ENCODE data around the gene SPATA6. TPM values are rescaled to one million over a fixed set of nuclear protein-coding genes. Genes with fewer than 3 reads are reported as not detected.

The SPATA6 gene
- total RNA-seq, 1 experiment from 2014 or later = 4.2 TPM

DNA sequence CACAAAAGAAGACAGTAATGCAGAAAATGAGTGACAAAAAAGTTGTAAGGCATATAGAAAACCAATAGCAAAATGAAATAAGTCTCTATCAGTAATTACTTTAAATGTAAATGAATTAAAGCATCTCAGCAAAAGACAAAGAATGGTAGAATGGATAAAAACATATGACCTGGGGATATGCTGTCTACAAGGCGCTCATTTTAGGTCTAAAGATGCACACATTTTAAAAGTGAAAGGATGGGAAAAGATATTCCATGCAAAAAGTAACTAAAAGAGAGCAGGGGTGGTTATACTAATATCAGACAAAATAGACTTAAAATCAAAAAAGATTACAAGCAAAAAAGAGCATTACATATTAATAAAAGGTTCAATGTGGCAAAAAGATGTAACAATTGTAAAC is 41.2 kb downstream of the SPATA6 start:
- H3K4me3 Mint-ChIP-seq (ENCODE audit: unreplicated experiment) = no peak overlapping the region
- H3K36me3 Mint-ChIP-seq (ENCODE audit: insufficient read depth, unreplicated experiment) = peaks cover 6% of the 10 kb centered on the region
- TF ChIP-seq, protein P1, sequence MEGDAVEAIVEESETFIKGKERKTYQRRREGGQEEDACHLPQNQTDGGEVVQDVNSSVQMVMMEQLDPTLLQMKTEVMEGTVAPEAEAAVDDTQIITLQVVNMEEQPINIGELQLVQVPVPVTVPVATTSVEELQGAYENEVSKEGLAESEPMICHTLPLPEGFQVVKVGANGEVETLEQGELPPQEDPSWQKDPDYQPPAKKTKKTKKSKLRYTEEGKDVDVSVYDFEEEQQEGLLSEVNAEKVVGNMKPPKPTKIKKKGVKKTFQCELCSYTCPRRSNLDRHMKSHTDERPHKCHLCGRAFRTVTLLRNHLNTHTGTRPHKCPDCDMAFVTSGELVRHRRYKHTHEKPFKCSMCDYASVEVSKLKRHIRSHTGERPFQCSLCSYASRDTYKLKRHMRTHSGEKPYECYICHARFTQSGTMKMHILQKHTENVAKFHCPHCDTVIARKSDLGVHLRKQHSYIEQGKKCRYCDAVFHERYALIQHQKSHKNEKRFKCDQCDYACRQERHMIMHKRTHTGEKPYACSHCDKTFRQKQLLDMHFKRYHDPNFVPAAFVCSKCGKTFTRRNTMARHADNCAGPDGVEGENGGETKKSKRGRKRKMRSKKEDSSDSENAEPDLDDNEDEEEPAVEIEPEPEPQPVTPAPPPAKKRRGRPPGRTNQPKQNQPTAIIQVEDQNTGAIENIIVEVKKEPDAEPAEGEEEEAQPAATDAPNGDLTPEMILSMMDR (IDR thresholded peaks at IDR 0.05; ENCODE audit: unreplicated experiment) = no peak
- H3K27ac Mint-ChIP-seq (ENCODE audit: low read depth, unreplicated experiment) = no peak overlapping the region
- H3K4me1 Mint-ChIP-seq (ENCODE audit: insufficient read depth, unreplicated experiment) = peaks cover 21% of the 10 kb centered on the region
- BruUV-seq (replicated peaks) = no TSS peak
- DNase-seq (ENCODE audit: unreplicated experiment) = no peak
- ChIA-PET POLR2A (no interaction called here), CTCF (no interaction called here)
- intact Hi-C loops (cut with micrococcal nuclease) = no loop called here
- no peaks in the 10 kb centered on the region for H3K27me3 Mint-ChIP-seq (ENCODE audit: insufficient read depth, unreplicated experiment)
- no peaks in the 10 kb centered on the region for H3K9me3 Mint-ChIP-seq (ENCODE audit: unreplicated experiment)

DNA sequence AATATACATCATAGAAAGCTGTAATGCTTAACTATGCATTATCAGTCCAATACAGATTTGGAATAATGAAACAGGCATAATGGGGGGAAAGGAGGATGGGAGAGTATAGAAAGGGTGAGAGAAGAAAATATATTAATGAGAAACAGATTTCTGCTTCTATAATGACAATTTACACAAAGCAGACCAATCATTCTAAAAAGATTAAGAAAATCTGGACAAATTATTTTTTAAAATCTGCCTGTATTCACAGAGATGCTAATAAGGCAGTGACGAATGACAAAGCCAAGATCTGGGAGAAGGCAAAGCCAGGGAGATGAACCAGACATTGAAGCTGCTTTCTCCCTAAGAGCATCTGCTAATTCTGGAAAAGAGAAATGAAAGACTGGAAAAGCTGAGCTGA is 50.0 kb downstream of the SPATA6 start:
- ChIA-PET POLR2A (no interaction called here), CTCF (no interaction called here)
- Mint-ChIP-seq H3K27me3 (ENCODE audit: insufficient read depth, unreplicated experiment) (no peaks in the 10 kb centered on the region), H3K4me3 (ENCODE audit: unreplicated experiment) (no peak overlapping the region), H3K27ac (ENCODE audit: low read depth, unreplicated experiment) (no peak overlapping the region), H3K4me1 (ENCODE audit: insufficient read depth, unreplicated experiment) (no peaks in the 10 kb centered on the region), H3K9me3 (ENCODE audit: unreplicated experiment) (no peaks in the 10 kb centered on the region), H3K36me3 (ENCODE audit: insufficient read depth, unreplicated experiment) (peaks cover 7% of the 10 kb centered on the region)
- TF ChIP-seq, protein P1 (IDR thresholded peaks at IDR 0.05; ENCODE audit: unreplicated experiment) = no peak
- no peak for DNase-seq (ENCODE audit: unreplicated experiment)
- intact Hi-C loops (cut with micrococcal nuclease) = no loop called here
- BruUV-seq (replicated peaks) = no TSS peak

DNA sequence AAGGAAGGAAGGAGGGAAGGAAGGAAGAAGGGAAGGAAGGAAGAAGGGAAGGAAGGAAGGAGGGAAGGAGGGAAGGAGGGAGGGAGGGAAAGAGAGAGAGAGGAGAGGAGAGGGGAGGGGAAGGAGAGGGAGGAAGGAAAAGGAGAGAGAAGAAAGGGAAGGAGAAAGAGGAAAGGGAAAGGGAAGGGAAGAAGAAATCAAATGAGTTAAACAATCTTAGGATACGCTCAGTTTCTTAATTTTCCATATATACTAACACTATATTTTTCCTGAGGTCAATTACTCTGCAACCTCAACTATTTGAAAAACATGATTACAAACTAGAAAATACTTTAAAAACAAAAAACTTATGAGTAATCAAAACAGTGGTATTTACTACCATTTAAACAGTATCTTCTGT is 53.3 kb downstream of the SPATA6 start:
- CTCF ChIA-PET = interaction anchor here (0.7 kb wide), 1 partner anchor 451 kb away, joined by 3 read pairs; no protein-coding TSS in a partner anchor
- no peaks in the 10 kb centered on the region for H3K4me1 Mint-ChIP-seq (ENCODE audit: insufficient read depth, unreplicated experiment)
- H3K36me3 Mint-ChIP-seq (ENCODE audit: insufficient read depth, unreplicated experiment) = no peaks in the 10 kb centered on the region
- POLR2A ChIA-PET = no interaction called here
- H3K27ac Mint-ChIP-seq (ENCODE audit: low read depth, unreplicated experiment) = no peak overlapping the region
- DNase-seq (ENCODE audit: unreplicated experiment) = no peak
- no peaks in the 10 kb centered on the region for H3K9me3 Mint-ChIP-seq (ENCODE audit: unreplicated experiment)
- no peaks in the 10 kb centered on the region for H3K27me3 Mint-ChIP-seq (ENCODE audit: insufficient read depth, unreplicated experiment)
- no peak overlapping the region for H3K4me3 Mint-ChIP-seq (ENCODE audit: unreplicated experiment)
- intact Hi-C loops (cut with micrococcal nuclease) = no loop called here
- TF ChIP-seq, protein P1 (IDR thresholded peaks at IDR 0.05; ENCODE audit: unreplicated experiment) = no peak
- no TSS peak for BruUV-seq (replicated peaks)

DNA sequence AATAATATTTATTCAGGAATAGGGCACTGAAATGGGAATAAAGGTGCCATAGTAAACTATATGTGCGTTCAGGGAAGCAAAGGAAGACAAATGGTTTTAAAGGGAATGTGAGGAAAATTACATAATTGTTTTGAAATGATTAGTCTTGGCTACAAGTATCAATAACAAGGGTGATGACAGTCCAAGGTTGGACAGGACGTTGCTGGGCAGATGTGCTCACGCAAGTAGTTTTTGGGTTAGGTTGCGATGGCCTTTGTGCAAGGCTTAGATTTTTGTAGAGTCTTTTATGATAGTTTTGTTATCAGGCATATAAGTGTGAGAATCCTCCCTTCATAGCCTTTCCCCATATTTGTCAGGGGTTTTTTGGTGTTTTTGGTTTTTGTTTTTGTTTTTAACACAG is 57.0 kb downstream of the SPATA6 start:
- CTCF ChIA-PET = no interaction called here
- intact Hi-C loops (cut with micrococcal nuclease) = no loop called here
- DNase-seq (ENCODE audit: unreplicated experiment) = no peak
- BruUV-seq (replicated peaks) = no TSS peak
- no peaks in the 10 kb centered on the region for H3K4me1 Mint-ChIP-seq (ENCODE audit: insufficient read depth, unreplicated experiment)
- POLR2A ChIA-PET = no interaction called here
- H3K27me3 Mint-ChIP-seq (ENCODE audit: insufficient read depth, unreplicated experiment) = no peaks in the 10 kb centered on the region
- TF ChIP-seq, protein P1 (IDR thresholded peaks at IDR 0.05; ENCODE audit: unreplicated experiment) = no peak
- H3K4me3 Mint-ChIP-seq (ENCODE audit: unreplicated experiment) = no peak overlapping the region
- H3K36me3 Mint-ChIP-seq (ENCODE audit: insufficient read depth, unreplicated experiment) = no peaks in the 10 kb centered on the region
- peaks cover 9% of the 10 kb centered on the region for H3K9me3 Mint-ChIP-seq (ENCODE audit: unreplicated experiment)
- H3K27ac Mint-ChIP-seq (ENCODE audit: low read depth, unreplicated experiment) = no peak overlapping the region

Measured in MCF 10A (cell line).